RWPE2 (cell line): ENCODE measurements around the gene COL4A5.

ENCODE experiments used
- ATAC-seq: fragments of 200-7000 bp; cut with Tn5 transposase; 3 replicates; pipeline ENCODE4 v1.9.1; 2021; ENCODE audit warnings: low read depth
- DNase-seq: peaks from one replicate; pipeline ENCODE4 v3.0.0-alpha.2; 2020; ENCODE audit warnings: low spot score
- H3K27ac ChIP-seq: fragments of 450-650 bp; 2 replicates; pipeline ENCODE4 v1.5.1; 2017; ENCODE audit warnings: mild to moderate bottlenecking; ENCODE audit not compliant: poor library complexity, severe bottlenecking
- H3K27me3 ChIP-seq: fragments of 250-450 bp; sonication (Bioruptor Pico); 2 replicates; pipeline ENCODE4 v1.5.1; 2021; ENCODE audit warnings: mild to moderate bottlenecking, moderate library complexity; ENCODE audit not compliant: insufficient read depth, poor library complexity, severe bottlenecking
- H3K36me3 ChIP-seq: fragments of 250-450 bp; sonication (Bioruptor Pico); 2 replicates; pipeline ENCODE4 v1.5.1; 2020; ENCODE audit warnings: low read depth, mild to moderate bottlenecking, moderate library complexity
- H3K4me1 ChIP-seq: fragments of 250-450 bp; sonication (Bioruptor Pico); 2 replicates; pipeline ENCODE4 v1.5.1; 2021; ENCODE audit warnings: mild to moderate bottlenecking, moderate library complexity; ENCODE audit not compliant: insufficient read depth, poor library complexity, severe bottlenecking
- H3K4me3 ChIP-seq: fragments of 250-450 bp; sonication (Bioruptor Pico); 2 replicates; pipeline ENCODE4 v1.5.1; 2021; ENCODE audit warnings: mild to moderate bottlenecking, moderate library complexity; ENCODE audit not compliant: severe bottlenecking
- H3K9me3 ChIP-seq: fragments of 250-450 bp; sonication (Bioruptor Pico); 2 replicates; pipeline ENCODE4 v1.5.1; 2021; ENCODE audit warnings: mild to moderate bottlenecking, moderate library complexity; ENCODE audit not compliant: severe bottlenecking
- CTCF ChIP-seq: fragments of 450-650 bp; IDR thresholded peaks from one replicate; pipeline ENCODE4 v1.5.1; 2017; ENCODE audit warnings: mild to moderate bottlenecking, moderate library complexity; ENCODE audit not compliant: poor library complexity, severe bottlenecking

The COL4A5 gene

GRCh38 chrX:108735679-108736508 lies 296.3 kb downstream of the COL4A5 start:
- Histone ChIP-seq H3K4me1 (no peaks in the 10 kb centered on the region), H3K36me3 (no peaks in the 10 kb centered on the region), H3K27me3 (peaks cover 94% of the 10 kb centered on the region), H3K27ac (no peak overlapping the region), H3K9me3 (no peaks in the 10 kb centered on the region), H3K4me3 (peak overlapping the region; percentile 22)
- no peak for TF ChIP-seq CTCF
- ATAC-seq, result peak; percentile 49
- DNase-seq, result no peak

DNA sequence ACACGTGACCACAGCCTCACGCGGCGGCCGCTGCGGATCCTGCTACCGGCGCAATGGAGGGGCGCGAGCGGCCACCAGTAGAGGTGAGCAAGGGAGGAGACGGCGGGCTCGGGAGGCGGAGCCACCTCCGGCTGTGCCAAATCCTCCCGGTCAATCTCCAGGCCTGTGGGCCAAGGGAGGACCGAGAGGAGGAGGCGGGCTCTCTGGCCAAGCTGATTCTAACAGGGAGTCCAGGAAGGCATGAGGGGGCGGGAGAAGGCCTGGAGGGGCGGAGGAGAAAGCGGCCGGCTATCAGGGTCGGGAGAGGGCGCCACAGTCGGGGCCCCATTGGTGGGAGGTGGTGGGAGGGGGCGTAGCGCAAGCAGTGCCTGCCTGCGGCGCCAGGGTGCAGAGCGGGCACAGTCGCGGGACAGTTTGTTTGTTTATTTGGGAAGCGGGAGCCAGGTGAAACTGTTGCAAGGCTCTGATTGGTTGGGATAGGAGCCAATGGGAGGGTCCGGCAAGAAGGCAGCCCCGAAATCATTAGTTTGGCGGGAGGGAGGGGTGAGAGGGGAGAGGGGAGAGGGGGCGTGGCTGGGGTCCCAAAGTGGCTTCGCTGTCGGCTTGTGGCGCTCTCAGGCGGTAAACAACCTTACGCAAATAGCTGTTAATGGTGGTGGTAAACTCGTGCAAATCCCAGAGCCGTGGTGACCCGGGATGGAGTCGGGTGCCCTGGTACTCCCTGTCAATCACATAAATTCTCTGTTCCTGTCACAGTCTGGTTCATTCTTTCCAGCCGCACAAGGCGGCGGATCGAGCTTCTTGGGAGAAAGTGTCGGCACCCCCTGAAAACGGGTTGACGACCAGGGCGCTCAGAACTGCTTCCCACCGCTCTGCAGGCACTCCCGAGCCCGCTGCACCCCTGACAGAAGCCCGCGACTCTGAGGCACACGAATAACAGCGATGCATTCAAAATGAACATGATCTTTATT lies 297.2 kb downstream of the COL4A5 start, which contains the start of gene IRS4:
TSS of gene IRS4 (minus strand) at position 55 of the 971 bp plus-strand sequence.
- Histone ChIP-seq H3K4me1 (no peaks in the 10 kb centered on the region), H3K27me3 (peaks cover 89% of the 10 kb centered on the region), H3K9me3 (no peaks in the 10 kb centered on the region), H3K27ac (no peak within 1 kb of the TSS), H3K36me3 (no peaks in the 10 kb centered on the region), H3K4me3 (peak within 1 kb of the TSS; percentile 22)
- DNase-seq (peak; percentile 28), ATAC-seq (peak; percentile 56)
- no peak for TF ChIP-seq CTCF

DNA sequence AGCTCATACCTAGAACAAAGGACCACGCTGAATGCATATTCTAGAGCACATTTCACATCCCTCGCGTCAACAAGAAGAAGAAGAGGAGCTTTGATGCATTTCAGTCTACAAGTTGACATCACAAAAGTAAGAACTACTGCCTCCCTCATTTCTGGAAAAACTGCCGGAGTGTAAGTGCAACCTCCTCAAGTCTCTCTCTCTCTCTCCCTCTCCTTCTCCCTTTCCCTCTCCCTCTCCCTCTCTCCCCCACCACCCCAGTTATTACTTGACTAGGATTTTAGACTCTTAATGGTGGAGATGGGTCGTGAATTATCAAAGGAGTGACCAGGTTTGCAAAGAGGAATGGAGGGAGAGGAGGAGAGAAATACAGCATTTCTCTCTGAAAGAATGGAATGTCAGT lies 298.1 kb downstream of the COL4A5 start:
- Histone ChIP-seq H3K4me3 (no peak overlapping the region), H3K27ac (no peak overlapping the region), H3K27me3 (peaks cover 80% of the 10 kb centered on the region), H3K9me3 (no peaks in the 10 kb centered on the region), H3K4me1 (no peaks in the 10 kb centered on the region), H3K36me3 (no peaks in the 10 kb centered on the region)
- DNase-seq (no peak), ATAC-seq (no peak)
- no peak for TF ChIP-seq CTCF

DNA sequence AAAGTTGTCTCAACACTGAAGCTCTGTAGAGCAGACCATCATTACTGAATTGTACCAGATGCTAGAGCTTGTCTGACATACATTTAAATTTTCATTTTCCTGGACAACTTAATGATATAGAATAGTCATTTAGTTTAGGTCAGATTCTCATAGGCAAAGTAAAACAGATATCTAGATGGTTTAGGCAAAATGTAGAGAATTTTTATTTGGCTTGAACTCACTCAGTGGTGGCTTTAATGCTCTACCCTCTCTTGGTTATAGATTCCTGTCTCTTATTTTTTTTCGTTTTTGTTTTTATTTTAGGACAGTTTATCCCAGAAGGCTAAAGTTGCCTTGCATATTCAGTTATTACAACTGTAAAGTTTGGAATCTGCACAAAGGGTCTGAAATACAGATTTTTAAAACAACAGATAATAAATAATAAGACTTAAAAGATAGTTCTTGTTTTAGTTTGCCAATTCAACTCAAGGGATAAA lies 300.7 kb downstream of the COL4A5 start:
- H3K27me3 ChIP-seq, result peaks cover 54% of the 10 kb centered on the region
- no peaks in the 10 kb centered on the region for H3K9me3 ChIP-seq
- no peak for TF ChIP-seq CTCF
- H3K4me1 ChIP-seq, result no peaks in the 10 kb centered on the region
- H3K27ac ChIP-seq, result no peak overlapping the region
- ATAC-seq (no peak), DNase-seq (no peak)
- no peak overlapping the region for H3K4me3 ChIP-seq
- no peaks in the 10 kb centered on the region for H3K36me3 ChIP-seq
